Fibroblast of villous mesenchyme (primary cell): ENCODE results near the gene ABCC10. TPM values are rescaled to one million over a fixed set of nuclear protein-coding genes. Genes with fewer than 3 reads are reported as not detected.
"Not testable (repeated sequence)": the region's sequence is repeated elsewhere in the genome, so short reads cannot be mapped to it uniquely, and the experiment has no call there.

Source experiments
- DNase-seq: peaks from one replicate; pipeline ENCODE4 v3.0.0-alpha.2; 2010; ENCODE audit warnings: low read depth
- H3K4me3 ChIP-seq: 2 replicates; pipeline ENCODE4 v1.5.1; 2011; ENCODE audit warnings: low read depth, mild to moderate bottlenecking, low read length
- total RNA-seq: library from RNA; depleted of rRNA; stranded (reverse); fragments of >200 nt; gene quantifications from 2 replicates; pipeline ENCODE4 v1.2.3, GENCODE V29; 2012
- TF ChIP-seq, protein P1 (sequence below): IDR thresholded peaks from 2 replicates; pipeline ENCODE4 v1.5.1; 2012; ENCODE audit warnings: low read depth, mild to moderate bottlenecking, low read length; ENCODE audit not compliant: insufficient read depth

The ABCC10 gene
- total RNA-seq, 1 donor, result 31.1 TPM

DNA sequence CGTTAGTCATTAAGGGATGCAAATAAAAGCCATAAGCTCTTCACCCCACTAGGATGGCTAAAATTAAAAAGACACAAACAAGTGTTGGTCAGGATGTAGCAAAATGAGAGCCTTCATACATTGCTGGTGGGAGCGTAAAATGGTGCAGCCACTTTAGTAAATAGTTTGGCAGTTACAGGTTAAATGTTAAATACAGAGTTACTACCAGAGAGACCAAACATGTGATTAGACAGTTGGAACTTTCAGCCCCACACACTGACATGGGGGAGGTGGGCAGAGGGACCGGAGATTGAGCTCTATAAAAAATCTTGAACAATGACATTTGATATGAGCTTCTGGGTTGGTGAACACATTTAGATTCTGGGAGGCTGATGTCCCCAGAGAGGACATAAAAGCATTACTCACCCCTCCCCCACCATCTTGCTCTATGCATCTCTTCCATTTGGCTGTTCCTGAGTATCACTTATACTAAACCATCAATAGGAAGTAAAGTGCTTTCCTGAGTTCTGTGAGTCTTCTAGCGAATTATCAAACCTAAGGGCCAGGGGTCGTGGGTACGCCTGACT lies 37.5 kb upstream of the ABCC10 start:
- no peak for DNase-seq
- TF ChIP-seq, protein P1, sequence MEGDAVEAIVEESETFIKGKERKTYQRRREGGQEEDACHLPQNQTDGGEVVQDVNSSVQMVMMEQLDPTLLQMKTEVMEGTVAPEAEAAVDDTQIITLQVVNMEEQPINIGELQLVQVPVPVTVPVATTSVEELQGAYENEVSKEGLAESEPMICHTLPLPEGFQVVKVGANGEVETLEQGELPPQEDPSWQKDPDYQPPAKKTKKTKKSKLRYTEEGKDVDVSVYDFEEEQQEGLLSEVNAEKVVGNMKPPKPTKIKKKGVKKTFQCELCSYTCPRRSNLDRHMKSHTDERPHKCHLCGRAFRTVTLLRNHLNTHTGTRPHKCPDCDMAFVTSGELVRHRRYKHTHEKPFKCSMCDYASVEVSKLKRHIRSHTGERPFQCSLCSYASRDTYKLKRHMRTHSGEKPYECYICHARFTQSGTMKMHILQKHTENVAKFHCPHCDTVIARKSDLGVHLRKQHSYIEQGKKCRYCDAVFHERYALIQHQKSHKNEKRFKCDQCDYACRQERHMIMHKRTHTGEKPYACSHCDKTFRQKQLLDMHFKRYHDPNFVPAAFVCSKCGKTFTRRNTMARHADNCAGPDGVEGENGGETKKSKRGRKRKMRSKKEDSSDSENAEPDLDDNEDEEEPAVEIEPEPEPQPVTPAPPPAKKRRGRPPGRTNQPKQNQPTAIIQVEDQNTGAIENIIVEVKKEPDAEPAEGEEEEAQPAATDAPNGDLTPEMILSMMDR, result no peak
- no peak overlapping the region for H3K4me3 ChIP-seq

DNA sequence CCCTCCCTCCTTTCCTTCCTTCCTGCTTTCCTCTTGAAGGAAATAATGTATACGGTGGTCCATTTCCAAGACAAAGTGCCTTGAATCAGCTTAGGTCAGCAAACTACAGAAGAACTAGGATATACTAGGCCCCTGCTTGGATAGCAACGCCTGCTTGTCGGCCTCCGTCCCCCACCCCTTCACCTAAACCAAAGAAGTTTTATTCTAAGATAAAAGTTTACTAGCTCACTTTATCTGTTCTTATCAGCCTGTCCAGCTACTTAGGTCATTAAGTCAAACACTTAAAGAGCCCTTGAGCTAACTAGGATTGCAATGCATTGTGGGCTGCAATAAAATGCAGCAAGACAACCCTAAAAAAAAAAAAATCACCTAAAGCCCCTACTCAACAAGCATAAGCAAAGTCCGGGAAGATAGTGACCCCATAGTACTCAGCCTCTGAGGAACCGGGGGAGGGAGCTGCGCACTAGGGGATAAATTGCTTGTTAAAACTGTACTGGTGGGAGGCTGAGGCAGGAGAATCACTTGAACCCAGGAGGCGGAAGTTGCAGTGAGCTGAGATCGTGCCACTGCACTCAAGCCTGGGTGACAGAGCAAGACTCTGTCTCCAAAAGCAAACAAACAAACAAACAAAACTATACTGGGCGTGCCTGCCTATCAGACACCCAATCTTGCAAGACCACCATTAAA lies 36.4 kb upstream of the ABCC10 start:
- DNase-seq, result peak; percentile 57
- not testable (repeated sequence) for H3K4me3 ChIP-seq

DNA sequence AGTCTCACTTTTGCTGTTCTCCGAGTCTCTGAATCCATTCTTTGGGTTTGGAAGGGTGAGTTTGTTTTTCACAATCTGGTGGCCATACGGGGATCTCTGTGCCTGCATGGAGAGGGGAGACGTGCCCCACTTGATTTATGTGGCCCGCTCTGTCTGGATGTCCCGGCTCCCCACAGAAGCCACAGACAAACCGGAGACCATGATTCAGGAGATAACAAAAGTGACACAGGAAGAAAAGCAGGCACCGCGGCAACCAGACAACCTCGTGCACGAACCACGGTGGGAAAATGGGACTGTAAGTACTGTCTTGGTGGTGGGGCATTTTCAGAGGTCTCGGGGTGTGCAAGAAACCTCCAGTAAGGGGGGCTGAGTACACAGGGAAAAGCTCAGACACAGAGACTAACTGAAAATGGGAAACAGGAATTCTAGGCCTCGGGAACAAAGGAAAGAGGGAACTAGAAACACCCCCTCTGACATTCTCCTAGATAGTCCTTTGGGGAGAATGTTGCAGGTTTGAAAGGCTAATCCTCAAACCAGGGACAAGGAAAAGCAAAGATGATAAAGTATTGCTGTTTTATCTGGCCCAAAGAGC lies 35.8 kb upstream of the ABCC10 start:
- peak; percentile 64 for DNase-seq
- TF ChIP-seq, protein P1, result no peak
- no peak overlapping the region for H3K4me3 ChIP-seq

DNA sequence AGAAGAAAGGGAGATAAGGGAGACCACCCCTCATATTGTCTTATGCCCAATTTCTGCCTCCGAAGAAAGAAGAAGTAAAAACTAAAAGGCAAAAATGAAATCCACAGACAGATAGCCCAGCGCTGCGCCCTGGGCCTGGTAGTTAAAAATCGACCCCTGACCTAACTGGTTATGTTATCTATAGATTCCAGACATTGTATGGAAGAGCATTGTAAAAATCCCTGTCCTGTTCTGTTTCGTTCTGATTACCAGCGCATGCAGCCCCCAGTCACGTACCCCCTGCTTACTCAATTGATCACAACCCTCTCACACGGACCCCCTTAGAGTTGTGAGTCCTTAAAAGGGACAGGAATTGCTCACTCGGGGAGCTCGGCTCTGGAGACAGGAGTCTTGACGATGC lies 34.2 kb upstream of the ABCC10 start:
- not testable (repeated sequence) for DNase-seq, H3K4me3 ChIP-seq

DNA sequence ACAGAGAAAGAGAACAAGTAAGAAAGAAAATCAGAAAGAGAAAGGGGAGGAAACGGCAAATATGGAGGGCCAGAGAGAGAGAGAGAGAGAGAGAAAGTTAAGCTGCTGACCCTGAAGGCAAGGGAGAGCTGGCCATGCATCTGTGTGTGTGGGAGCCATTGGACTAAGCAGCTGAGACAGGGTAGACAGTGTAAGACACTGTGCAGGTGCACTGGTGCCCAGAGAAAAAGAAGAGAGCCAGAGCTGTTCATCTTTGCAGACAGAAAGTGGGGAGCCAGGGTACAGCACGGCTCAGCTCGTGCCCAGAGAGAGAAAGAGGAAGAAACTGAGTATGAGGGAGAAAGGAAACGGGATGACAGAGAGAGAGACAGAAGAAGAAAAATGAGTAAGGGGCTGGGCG lies 33.7 kb upstream of the ABCC10 start:
- TF ChIP-seq, protein P1, result no peak
- no peak for DNase-seq
- no peak overlapping the region for H3K4me3 ChIP-seq

DNA sequence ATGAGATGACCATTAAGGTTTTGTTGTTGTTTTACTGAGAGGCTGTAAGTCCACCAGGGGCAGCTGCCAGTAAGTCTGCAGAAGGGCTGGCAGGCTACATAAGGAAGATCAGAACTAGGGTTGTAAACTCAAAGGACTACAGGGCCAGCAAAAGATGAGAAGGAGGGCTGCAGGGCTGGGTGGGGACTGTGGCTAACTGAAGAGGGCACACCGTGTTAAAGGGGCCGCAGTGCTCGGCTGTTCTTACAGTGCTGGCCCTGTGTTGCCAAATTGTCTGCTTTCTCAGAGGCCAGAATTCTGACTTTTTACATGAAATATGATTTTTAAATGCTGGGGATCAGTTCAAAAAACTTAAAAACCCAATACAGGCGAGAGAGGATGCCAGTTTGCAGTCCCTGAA lies 32.4 kb upstream of the ABCC10 start:
- no peak overlapping the region for H3K4me3 ChIP-seq
- no peak for DNase-seq
- TF ChIP-seq, protein P1, result no peak

DNA sequence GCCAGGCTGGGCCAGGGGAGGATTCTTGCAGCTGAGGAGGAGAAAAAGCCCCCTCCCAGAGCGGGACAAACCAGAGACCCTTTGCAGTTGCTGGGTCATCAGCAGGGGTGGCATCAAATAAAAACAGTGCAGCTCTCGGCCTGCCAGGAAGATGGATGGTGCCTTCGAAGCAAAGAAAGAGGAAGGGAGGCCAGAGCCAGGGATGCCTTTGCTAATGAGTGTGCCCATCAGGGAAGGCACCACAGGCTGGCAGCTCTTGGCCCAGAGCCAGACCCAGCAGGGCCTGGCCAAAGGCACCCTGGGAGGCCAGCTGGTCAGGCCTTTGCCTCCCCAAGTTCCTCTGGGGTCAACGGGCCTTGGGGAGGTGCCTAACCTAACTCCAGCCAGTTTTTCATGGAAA lies 31.6 kb upstream of the ABCC10 start:
- DNase-seq, result no peak
- H3K4me3 ChIP-seq, result no peak overlapping the region

More for the DNA sequence above, 31.6 kb upstream of the ABCC10 start:
- TF ChIP-seq, protein P1, result no peak
